Stimulated activated CD8-positive, alpha-beta memory T cell treated with anti-CD3 and anti-CD28 coated beads, Interleukin-15, amount 100 ng/mL, for 1 hour (primary cell): ENCODE measurements around the gene EIF3D.
A peak's percentile ranks its signal among the peaks of the same experiment; 100 is the strongest.

Experiments used
- DNase-seq: peaks from one replicate; pipeline ENCODE4 v3.0.0-alpha.2; 2020; ENCODE audit warnings: low read depth

EIF3D gene

GRCh38 chr22:36528795-36529751 lies at the start of gene EIF3D:
EIF3D (minus strand) TSS chr22:36529166; CDS start chr22:36526121, 3,045 bp downstream.
- DNase-seq: peak; percentile 93

GRCh38 chr22:36578619-36579018 lies 49.7 kb upstream of the EIF3D start:
- DNase-seq: no peak

- no peak for DNase-seq
Measured at GRCh38 chr22:36577019-36577418, 48.1 kb upstream of the EIF3D start.

GRCh38 chr22:36574728-36575127 lies 45.8 kb upstream of the EIF3D start:
- no peak for DNase-seq

GRCh38 chr22:36573815-36574363 lies 44.9 kb upstream of the EIF3D start:
- DNase-seq: no peak

GRCh38 chr22:36571991-36572390 lies 43.0 kb upstream of the EIF3D start:
- DNase-seq: no peak

- no peak for DNase-seq
Measured at GRCh38 chr22:36569999-36570398, 41.0 kb upstream of the EIF3D start.

- DNase-seq: no peak
Measured at GRCh38 chr22:36568846-36569245, 39.9 kb upstream of the EIF3D start.

- DNase-seq: no peak
Measured at GRCh38 chr22:36566720-36567119, 37.8 kb upstream of the EIF3D start.

GRCh38 chr22:36565686-36566085 lies 36.7 kb upstream of the EIF3D start:
- DNase-seq: no peak

- no peak for DNase-seq
Measured at GRCh38 chr22:36565159-36565507, 36.2 kb upstream of the EIF3D start.

- DNase-seq: no peak
Measured at GRCh38 chr22:36564422-36565158, 35.6 kb upstream of the EIF3D start.

- DNase-seq: no peak
Measured at GRCh38 chr22:36563898-36564297, 34.9 kb upstream of the EIF3D start.

GRCh38 chr22:36563444-36563843 lies 34.5 kb upstream of the EIF3D start:
- DNase-seq: no peak

- no peak for DNase-seq
Measured at GRCh38 chr22:36563001-36563400, 34.0 kb upstream of the EIF3D start.

GRCh38 chr22:36562261-36562835 lies 33.4 kb upstream of the EIF3D start:
- no peak for DNase-seq

- DNase-seq: no peak
Measured at GRCh38 chr22:36561291-36561811, 32.4 kb upstream of the EIF3D start.

- DNase-seq: no peak
Measured at GRCh38 chr22:36560001-36560400, 31.0 kb upstream of the EIF3D start.

- DNase-seq: no peak
Measured at GRCh38 chr22:36554098-36554497, 25.1 kb upstream of the EIF3D start.

- no peak for DNase-seq
Measured at GRCh38 chr22:36552289-36552688, 23.3 kb upstream of the EIF3D start.

GRCh38 chr22:36550701-36551495 lies 21.9 kb upstream of the EIF3D start:
- DNase-seq: no peak
